ENCODE measurements around the gene GFRA4.

GFRA4 gene

GRCh38 chr20:3693376-3693775, 30.2 kb upstream of the GFRA4 start:
- no peak for DNase-seq

DNA sequence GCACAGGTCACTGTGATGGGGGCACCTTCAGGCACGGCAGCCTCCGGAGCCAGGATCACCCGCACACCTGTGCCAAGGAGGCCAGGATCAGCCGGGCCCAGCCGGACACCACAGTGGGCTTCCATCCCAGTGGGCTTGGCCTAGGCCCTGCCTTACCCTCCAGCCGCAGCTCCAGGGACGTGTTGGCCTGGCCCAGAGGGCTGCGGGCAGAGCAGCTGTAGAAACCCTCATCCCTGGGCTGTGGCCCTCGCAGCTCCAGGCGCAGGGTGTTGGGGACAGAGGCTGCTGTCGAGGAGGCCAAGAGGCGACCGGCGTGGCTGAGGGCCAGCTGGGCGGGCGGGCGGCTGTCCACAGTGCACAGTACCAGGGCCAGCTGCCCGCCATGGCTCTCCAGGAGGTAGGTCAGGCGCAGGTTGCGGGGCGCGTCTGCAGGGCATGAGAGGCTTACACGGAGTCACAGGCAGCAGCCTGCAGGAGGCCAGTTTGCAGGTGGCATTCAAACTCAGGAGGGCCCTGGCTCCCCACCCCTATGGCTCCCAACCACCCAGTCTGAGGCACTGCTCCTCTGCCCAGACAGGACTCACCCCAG, 29.6 kb upstream of the GFRA4 start:
- DNase-seq = no peak

- DNase-seq = no peak
Observed at GRCh38 chr20:3691897-3692296, 28.7 kb upstream of the GFRA4 start.

- no peak for DNase-seq
Observed at GRCh38 chr20:3691306-3691705, 28.1 kb upstream of the GFRA4 start.

GRCh38 chr20:3690413-3690812, 27.2 kb upstream of the GFRA4 start:
- DNase-seq = no peak

DNA sequence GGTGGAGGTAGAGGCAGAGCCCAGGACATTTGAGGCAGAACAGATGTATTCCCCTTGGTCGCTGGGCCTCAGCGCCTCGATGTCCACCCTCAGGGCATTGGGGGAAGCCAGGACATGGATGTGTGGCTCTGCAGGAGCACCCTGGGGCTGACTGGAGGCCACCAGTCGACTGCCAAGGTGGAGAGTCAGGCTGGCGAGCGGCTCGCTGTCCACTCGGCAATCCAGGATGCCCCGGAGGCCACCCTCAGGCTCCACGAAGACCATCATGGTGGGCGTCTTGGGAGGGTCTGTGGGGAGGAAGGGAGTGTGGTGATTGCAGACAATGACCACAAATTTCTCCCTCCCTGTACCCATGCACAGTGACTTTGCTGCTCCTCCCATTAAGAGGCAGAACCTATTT, 26.8 kb upstream of the GFRA4 start:
- DNase-seq = no peak

DNA sequence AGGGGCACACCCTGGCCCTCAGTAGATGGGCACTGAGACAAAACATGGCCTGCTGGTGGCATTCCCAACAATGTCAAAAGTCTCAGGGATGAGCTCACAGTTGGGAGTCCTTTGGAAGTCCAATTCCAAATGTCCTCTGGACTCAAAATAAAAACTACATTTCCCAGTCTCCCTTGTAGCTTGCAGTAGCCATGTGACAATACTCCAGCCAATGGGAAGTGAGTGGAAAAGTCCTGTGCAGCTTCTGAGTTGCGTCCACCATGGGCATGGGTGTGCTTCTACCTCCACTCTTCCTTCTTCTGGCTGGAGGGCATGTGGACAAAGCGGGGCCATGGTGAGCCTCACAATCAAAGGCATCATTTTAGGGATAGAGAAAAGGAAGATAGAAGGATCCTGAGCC, 24.5 kb upstream of the GFRA4 start:
- peak; percentile 33 for DNase-seq

DNA sequence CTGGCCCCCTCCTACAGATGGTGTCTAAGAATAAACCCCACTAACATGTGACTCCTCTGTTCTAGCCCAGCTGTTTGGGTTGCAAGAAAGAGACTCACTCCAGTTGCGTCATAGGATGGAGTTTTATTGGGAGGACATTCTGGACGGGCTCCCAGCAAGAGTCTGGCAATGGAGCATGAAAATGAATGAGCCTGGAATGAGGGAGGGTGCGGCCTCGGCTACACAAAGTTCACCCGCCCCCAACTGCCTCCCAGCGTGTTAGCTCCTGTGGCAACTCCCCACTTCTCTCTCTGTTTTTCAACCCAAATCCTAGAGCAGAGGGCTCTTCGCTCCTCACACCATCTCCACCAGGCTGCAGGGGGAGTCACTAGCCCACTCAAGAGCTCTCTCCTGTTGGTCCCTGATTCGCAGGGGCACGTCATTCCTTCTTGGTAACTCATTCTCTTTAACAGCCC, 23.7 kb upstream of the GFRA4 start:
- no peak for DNase-seq

GRCh38 chr20:3686421-3686820, 23.2 kb upstream of the GFRA4 start:
- no peak for DNase-seq

DNA sequence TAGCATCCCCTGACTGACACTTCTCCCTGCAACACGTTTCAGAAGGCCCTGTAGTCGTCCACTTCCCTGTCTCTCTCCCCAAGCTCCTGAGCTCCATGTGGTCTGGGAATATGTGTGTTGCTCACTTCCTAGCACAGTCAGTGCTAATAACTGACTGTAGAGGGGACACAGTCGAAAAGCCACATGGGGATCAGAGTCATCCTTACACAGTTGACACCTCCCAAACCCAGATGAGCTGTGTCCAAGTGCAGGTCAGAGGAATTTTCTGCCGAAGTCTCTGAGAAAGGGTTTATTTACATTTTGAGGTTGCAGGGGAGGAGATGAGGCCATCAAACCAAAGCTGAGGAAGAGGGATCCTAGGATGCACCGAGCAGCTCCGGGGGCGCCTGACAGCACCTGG, 22.1 kb upstream of the GFRA4 start:
- DNase-seq = no peak

GRCh38 chr20:3681931-3682781, 19.0 kb upstream of the GFRA4 start, which contains the start of gene ADAM33:
Gene ADAM33 (minus strand): TSS chr20:3682010. CDS start chr20:3682004, 6 bp downstream.
- DNase-seq = no peak

- no peak for DNase-seq
Observed at GRCh38 chr20:3681352-3681930, 18.2 kb upstream of the GFRA4 start.

- DNase-seq = no peak
Observed at GRCh38 chr20:3680701-3681351, 17.6 kb upstream of the GFRA4 start.

DNA sequence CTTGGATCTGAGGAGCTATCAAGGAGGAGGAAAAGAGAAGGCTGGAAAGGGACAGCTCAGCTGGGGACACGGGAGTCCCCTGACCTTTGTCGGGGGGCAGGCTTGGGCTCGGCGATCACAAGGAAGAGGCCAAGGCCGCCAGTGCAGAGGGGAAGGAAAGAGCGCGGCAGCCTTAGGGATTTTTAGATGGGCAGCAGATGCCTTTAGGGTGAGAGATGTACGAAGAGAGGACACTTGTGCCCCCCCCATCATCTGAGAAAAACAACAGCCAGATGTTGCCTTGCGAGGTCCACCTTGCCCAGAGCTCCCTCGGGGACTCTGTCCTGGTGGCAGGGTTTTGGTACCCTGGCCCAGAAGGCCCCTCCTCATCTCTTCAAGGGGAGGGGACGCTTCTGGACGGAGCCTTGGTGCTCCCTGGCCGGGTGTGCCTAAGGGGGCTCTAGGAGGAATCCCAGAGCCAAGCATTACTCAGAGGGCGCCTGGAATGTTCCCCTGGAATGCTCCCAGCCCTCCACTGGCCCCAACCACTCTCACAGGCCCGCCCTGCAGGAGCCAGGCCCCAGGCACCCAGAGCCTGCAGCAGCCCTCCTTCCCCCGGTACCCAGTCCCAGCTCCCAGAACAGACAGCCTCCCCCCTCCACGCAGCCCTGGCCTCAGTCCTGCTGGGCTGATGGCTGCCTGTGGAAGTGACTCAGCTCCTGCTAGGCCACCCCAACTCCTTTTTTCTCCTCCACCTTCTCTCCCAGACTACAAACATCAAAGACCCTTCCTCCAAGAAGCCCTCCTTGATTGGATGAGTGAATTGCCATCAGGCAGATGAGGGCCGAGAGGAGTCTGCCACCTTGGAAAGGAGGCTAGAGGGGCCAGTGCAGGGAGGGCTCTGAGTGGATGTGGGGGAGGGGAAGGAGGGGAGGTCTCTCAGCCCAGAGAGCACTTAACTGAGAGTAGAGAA, 16.8 kb upstream of the GFRA4 start:
- DNase-seq = no peak

DNA sequence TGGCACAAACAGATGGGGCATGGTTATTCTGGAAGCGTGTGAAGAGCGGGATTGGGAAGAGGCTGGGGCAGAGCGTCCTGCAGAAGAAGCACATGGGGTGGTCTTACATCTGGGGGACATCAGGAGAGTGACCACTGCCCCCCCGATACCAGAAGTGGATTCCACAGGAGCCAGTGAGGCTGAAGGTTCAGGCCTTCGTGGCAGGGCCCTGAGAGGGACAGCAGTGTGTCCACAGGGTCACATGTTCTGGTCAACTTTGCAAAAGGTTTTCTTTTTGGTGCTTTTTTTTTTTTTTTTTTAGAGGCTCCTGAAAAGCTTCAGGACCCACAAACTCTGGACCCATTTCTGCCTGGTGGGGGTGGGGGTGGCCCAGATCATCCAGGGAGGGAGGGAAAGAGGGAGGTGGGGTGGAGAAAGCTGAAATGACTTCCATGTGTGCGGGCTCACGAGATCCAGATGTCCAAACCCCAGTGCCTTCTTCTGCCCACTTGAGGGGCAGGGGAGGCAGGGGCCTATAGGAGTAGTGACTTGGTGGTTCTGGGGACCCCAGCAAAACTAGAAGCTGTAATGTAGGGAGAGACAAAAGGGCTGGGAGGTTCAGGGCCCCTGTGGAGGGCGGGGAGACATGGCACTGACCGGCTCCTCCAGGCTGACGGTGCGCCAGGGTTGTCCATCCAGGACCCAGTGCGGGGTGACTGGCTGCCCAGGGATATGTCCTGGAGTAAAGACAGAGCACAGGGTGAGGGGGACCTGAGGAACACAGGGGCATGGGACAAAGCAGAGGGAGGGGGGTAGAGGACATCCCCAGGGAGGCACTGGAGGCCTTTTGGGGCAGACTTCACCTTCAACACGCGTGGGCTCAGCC, 15.9 kb upstream of the GFRA4 start:
- no peak for DNase-seq

GRCh38 chr20:3678198-3678597, 15.0 kb upstream of the GFRA4 start:
- DNase-seq = no peak

GRCh38 chr20:3677733-3678132, 14.5 kb upstream of the GFRA4 start:
- DNase-seq = no peak

DNA sequence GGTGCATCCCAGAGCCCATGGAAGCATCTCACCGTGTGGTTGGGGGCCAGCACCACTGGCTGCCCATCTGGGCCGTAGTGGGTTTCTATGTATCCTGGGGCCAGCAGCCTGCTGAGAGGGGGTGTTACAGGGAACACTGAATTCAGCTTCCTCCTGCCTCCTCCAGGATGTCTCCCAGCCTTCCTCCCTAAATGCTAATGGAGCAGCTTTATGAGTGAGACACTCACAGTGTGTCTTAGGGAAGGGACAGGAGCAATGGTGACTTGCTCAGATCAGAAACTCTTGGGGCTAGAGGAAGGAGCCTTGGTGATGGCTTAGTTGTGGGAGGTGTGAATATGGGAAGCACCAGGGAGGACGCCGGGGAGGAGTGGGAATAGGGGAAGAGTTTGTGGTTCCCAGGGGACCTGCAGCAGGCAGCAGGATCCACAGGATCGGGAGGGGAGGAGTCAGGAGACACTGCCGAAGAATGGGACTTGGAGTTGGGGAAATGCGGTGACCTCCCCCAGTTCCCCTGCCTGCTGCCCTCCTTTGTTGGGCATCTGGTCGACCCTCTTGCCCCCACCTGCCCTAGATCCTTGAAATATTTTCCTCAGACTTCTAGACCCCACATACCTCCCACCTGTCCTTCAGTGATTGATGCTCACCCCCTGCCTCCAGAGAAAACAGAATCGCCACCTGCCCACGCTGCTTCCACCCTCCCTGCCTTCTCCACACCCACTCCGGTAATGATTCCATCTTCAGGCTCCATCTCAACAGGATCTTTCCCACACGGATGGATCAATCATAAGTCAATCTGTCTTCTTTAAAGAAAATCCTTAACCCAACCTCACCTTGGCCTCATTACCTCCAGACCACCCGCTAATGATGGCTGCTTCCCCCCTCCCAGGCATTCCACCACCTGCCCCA, 12.0 kb upstream of the GFRA4 start:
- DNase-seq = no peak

DNA sequence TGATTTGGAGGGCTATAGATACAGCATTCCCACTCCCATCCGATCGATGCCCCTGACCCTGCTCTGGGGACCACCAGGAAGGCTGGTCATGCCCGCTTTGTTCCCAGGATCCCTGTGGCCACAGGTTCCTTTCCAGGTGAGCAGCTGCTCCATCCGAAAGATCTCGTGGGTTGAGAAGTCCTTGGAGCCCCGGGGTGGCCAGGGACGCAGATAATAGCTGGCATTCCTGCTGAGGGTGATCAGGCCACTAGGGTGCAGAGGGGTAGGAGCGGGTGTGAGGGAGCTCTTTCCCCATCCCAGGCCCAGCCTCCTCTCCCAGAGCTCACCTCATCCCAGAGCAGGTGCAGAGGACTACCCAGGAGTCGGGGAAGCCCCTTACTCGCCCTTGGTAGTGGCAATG, 11.2 kb upstream of the GFRA4 start:
- no peak for DNase-seq
